ENCODE data around the gene SEC22C. TPM values are rescaled to one million over a fixed set of nuclear protein-coding genes. Genes with fewer than 3 reads are reported as not detected.
A peak's percentile ranks its signal among the peaks of the same experiment; 100 is the strongest.

SEC22C gene
- total and polyA plus RNA-seq, 2 of the 4 experiments (the other 2 are of a cell fraction), result 24.0 to 43.9 TPM

DNA sequence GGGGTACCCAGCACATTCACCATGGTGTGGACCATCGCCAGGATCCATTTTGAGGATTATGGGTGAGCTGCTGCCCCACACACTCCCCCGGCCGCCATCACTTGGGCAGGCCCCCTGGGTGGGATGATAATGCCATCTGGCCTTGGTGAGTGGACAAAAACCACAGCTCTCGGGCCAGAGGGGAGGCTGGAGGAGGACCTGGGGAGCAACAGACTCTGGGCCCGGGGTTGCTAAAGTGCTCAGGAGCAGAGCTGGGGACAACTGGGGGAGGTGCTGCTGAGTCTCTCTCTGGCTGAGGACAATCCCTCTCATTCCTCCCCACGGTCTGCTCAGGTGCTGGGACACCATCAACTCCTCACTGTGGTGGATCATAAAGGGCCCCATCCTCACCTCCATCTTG is 50.3 kb downstream of the SEC22C start:
- H2BK15ac ChIP-seq (ENCODE audit: low read depth, low read length), result no peak overlapping the region
- no peak overlapping the region for H4K8ac ChIP-seq (ENCODE audit: low read depth in 2 of 2, low read length in 2 of 2)
- H2BK20ac ChIP-seq (ENCODE audit: low read depth, low read length), result no peak overlapping the region
- intact Hi-C loops (cut with micrococcal nuclease), result no loop called here
- H2BK120ac ChIP-seq (ENCODE audit: low read depth, low read length), result no peak overlapping the region
- ATAC-seq (ENCODE audit: low read depth) (no peak), DNase-seq (no peak)
- H4K20me1 ChIP-seq (ENCODE audit: insufficient read depth, low read length), result no peaks in the 10 kb centered on the region
- dilution Hi-C loops (cut with HindIII; ENCODE audit: low sequenced_read_pairs, unreplicated experiment), result no loop called here
- no peaks in the 10 kb centered on the region for H3K9me3 ChIP-seq (ENCODE audit: control insufficient read depth, insufficient read depth, low read length)
- H3K27me3 ChIP-seq (ENCODE audit: control insufficient read depth, insufficient read depth, low read length), result peaks cover 19% of the 10 kb centered on the region
- POLR2A ChIA-PET (ENCODE audit: unreplicated experiment), result no interaction called here
- no peak overlapping the region for H2AK5ac ChIP-seq (ENCODE audit: low read depth, low read length)
- H3K23ac ChIP-seq (ENCODE audit: low read depth, low read length), result no peak overlapping the region
- CTCF ChIA-PET, result no interaction called here
- H3K79me1 ChIP-seq (ENCODE audit: low read depth in 1 of 2, low read length in 2 of 2), result no peaks in the 10 kb centered on the region
- no peak overlapping the region for H3K4me2 ChIP-seq (ENCODE audit: low read depth, low read length)
- TF ChIP-seq RCOR1 (IDR thresholded peaks at IDR 0.05; ENCODE audit: insufficient replicate concordance, low read length) (no peak), CEBPB (IDR thresholded peaks at IDR 0.05; ENCODE audit: low read depth, low read length) (no peak), POLR2A (IDR thresholded peaks at IDR 0.05; ENCODE audit: low read depth, low read length) (no peak), FOS (IDR thresholded peaks at IDR 0.05; ENCODE audit: low read depth, low read length) (no peak)
- TF ChIP-seq, protein P1, sequence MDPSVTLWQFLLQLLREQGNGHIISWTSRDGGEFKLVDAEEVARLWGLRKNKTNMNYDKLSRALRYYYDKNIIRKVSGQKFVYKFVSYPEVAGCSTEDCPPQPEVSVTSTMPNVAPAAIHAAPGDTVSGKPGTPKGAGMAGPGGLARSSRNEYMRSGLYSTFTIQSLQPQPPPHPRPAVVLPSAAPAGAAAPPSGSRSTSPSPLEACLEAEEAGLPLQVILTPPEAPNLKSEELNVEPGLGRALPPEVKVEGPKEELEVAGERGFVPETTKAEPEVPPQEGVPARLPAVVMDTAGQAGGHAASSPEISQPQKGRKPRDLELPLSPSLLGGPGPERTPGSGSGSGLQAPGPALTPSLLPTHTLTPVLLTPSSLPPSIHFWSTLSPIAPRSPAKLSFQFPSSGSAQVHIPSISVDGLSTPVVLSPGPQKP (IDR thresholded peaks at IDR 0.05; ENCODE audit: borderline replicate concordance, low read depth, low read length), result no peak
- TF ChIP-seq, protein P2, sequence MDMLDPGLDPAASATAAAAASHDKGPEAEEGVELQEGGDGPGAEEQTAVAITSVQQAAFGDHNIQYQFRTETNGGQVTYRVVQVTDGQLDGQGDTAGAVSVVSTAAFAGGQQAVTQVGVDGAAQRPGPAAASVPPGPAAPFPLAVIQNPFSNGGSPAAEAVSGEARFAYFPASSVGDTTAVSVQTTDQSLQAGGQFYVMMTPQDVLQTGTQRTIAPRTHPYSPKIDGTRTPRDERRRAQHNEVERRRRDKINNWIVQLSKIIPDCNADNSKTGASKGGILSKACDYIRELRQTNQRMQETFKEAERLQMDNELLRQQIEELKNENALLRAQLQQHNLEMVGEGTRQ (IDR thresholded peaks at IDR 0.05; ENCODE audit: low read depth, low read length), result no peak
- TF ChIP-seq, protein P3, sequence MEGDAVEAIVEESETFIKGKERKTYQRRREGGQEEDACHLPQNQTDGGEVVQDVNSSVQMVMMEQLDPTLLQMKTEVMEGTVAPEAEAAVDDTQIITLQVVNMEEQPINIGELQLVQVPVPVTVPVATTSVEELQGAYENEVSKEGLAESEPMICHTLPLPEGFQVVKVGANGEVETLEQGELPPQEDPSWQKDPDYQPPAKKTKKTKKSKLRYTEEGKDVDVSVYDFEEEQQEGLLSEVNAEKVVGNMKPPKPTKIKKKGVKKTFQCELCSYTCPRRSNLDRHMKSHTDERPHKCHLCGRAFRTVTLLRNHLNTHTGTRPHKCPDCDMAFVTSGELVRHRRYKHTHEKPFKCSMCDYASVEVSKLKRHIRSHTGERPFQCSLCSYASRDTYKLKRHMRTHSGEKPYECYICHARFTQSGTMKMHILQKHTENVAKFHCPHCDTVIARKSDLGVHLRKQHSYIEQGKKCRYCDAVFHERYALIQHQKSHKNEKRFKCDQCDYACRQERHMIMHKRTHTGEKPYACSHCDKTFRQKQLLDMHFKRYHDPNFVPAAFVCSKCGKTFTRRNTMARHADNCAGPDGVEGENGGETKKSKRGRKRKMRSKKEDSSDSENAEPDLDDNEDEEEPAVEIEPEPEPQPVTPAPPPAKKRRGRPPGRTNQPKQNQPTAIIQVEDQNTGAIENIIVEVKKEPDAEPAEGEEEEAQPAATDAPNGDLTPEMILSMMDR (conservative IDR thresholded peaks at IDR 0.05; ENCODE audit: low read depth, low read length), result no peak
- no peak overlapping the region for H3K14ac ChIP-seq (replicated peaks; ENCODE audit: low read depth, low read length)
- H3K9ac ChIP-seq (ENCODE audit: low read depth, low read length), result no peak overlapping the region
- H3K4me1 ChIP-seq (ENCODE audit: control insufficient read depth, insufficient read depth, low read length), result no peaks in the 10 kb centered on the region
- H2BK5ac ChIP-seq (ENCODE audit: low read depth, low read length, poor library complexity, severe bottlenecking), result no peak overlapping the region
- no peaks in the 10 kb centered on the region for H3K9me1 ChIP-seq (ENCODE audit: insufficient read depth, low read length)
- H3K18ac ChIP-seq (ENCODE audit: low read depth, low read length), result no peak overlapping the region
- in situ Hi-C loops (cut with MboI; ENCODE audit: low sequenced_read_pairs), result loop anchor here (10.0 kb wide), 1 partner anchor 277 kb away; no protein-coding TSS in a partner anchor
- no peak overlapping the region for H3K4ac ChIP-seq (ENCODE audit: low read depth, low read length)
- no TSS peak for BruUV-seq (replicated peaks)
- no peaks in the 10 kb centered on the region for H3K36me3 ChIP-seq (ENCODE audit: control insufficient read depth, insufficient read depth, low read length)
- H2AK9ac ChIP-seq (replicated peaks; ENCODE audit: low read depth, low read length, poor library complexity), result no peak overlapping the region
- H3K56ac ChIP-seq (ENCODE audit: extremely low read depth, insufficient read depth, low read length), result no peak overlapping the region
- H2AFZ ChIP-seq (replicated peaks; ENCODE audit: low read length, poor library complexity), result peak overlapping the region; percentile 19
- 0% methylated on average over 1 of the region's 6 CpGs; no CpG with 5 or more reads in 1 of the 2 experiments for whole genome bisulfite sequencing, 2 experiments (ENCODE audit: extremely low coverage in 2 of 2, insufficient read length in 1 of 2)
- H3K4me3 ChIP-seq (ENCODE audit: insufficient read depth, low read depth, low read length), result no peak overlapping the region
- no peak overlapping the region for H3K27ac ChIP-seq (ENCODE audit: insufficient read depth, low read length)
- H4K91ac ChIP-seq (ENCODE audit: insufficient read depth, low read depth, low read length), result no peak overlapping the region
- no peak overlapping the region for H4K5ac ChIP-seq (ENCODE audit: low read depth, low read length)

Data from IMR-90 (cell line).